Neural progenitor cell (in vitro differentiated cells): ENCODE data around the gene DUS1L. TPM values are rescaled to one million over a fixed set of nuclear protein-coding genes. Genes with fewer than 3 reads are reported as not detected.

Source experiments
- DNase-seq: peaks from one replicate; pipeline ENCODE4 v3.0.0-alpha.2; 2016; ENCODE audit warnings: low spot score
- H2AFZ ChIP-seq: fragments of 200-600 bp; sonication (generic); replicated peaks from 2 replicates; pipeline ENCODE4 v1.6.1; 2016; ENCODE audit warnings: antibody characterized with exemption
- H3F3A ChIP-seq: fragments of 200-600 bp; sonication (generic); 2 replicates; pipeline ENCODE4 v1.6.1; 2016; ENCODE audit warnings: antibody characterized with exemption, low read depth
- H3K27ac ChIP-seq: fragments of 200-600 bp; sonication (generic); 2 replicates; pipeline ENCODE4 v1.5.1; 2016; ENCODE audit warnings: mild to moderate bottlenecking
- H3K27me3 ChIP-seq: fragments of 200-600 bp; sonication (generic); 2 replicates; pipeline ENCODE4 v1.6.1; 2016; ENCODE audit warnings: mild to moderate bottlenecking, moderate library complexity
- H3K36me3 ChIP-seq: fragments of 200-600 bp; sonication (generic); 2 replicates; pipeline ENCODE4 v1.5.1; 2016
- H3K4me1 ChIP-seq: fragments of 200-600 bp; sonication (generic); 2 replicates; pipeline ENCODE4 v1.6.1; 2016; ENCODE audit warnings: mixed run types
- H3K4me2 ChIP-seq: fragments of 200-600 bp; sonication (generic); 2 replicates; pipeline ENCODE4 v1.6.1; 2016
- H3K4me3 ChIP-seq: fragments of 200-600 bp; sonication (generic); 2 replicates; pipeline ENCODE4 v1.5.1; 2016
- H3K79me2 ChIP-seq: fragments of 200-600 bp; sonication (generic); 2 replicates; pipeline ENCODE4 v1.6.1; 2016; ENCODE audit warnings: low read depth
- H3K9ac ChIP-seq: fragments of 200-600 bp; sonication (generic); 2 replicates; pipeline ENCODE4 v1.6.1; 2016
- H3K9me3 ChIP-seq: fragments of 200-600 bp; sonication (generic); 2 replicates; pipeline ENCODE4 v1.5.1; 2016; ENCODE audit warnings: low read depth
- H4K20me1 ChIP-seq: fragments of 200-600 bp; sonication (generic); 2 replicates; pipeline ENCODE4 v1.6.1; 2016; ENCODE audit warnings: low read depth
- H3K27ac Mint-ChIP-seq: 3 replicates; pipeline ENCODE4 v1.8.0; 2021; ENCODE audit warnings: mixed read lengths
- H3K27me3 Mint-ChIP-seq: 2 replicates; pipeline ENCODE4 v1.8.0; 2022; ENCODE audit warnings: low read depth, mild to moderate bottlenecking, inconsistent platforms, moderate library complexity, mixed read lengths; ENCODE audit not compliant: insufficient read depth
- H3K36me3 Mint-ChIP-seq: 3 replicates; pipeline ENCODE4 v1.8.0; 2021; ENCODE audit warnings: mixed read lengths
- H3K4me1 Mint-ChIP-seq: 3 replicates; pipeline ENCODE4 v1.8.0; 2021; ENCODE audit warnings: mixed read lengths
- H3K4me3 Mint-ChIP-seq: 3 replicates; pipeline ENCODE4 v1.8.0; 2021; ENCODE audit warnings: mild to moderate bottlenecking, moderate library complexity, mixed read lengths
- H3K9me3 Mint-ChIP-seq: 3 replicates; pipeline ENCODE4 v1.8.0; 2020; ENCODE audit warnings: mixed read lengths
- EZH2 ChIP-seq: fragments of 200-600 bp; sonication (generic); IDR thresholded peaks from 2 replicates; pipeline ENCODE4 v1.6.1; 2017; ENCODE audit warnings: antibody characterized with exemption, mild to moderate bottlenecking, moderate library complexity
- EZH2phosphoT487 ChIP-seq: fragments of 200-600 bp; sonication (generic); IDR thresholded peaks from 2 replicates; pipeline ENCODE4 v1.6.1; 2017; ENCODE audit warnings: antibody characterized with exemption
- total RNA-seq: library from RNA; depleted of rRNA; stranded (reverse); fragments of >200 nt; gene quantifications from 2 replicates; pipeline ENCODE4 v1.2.3, GENCODE V29; 2015; ENCODE audit warnings: low replicate concordance
- TF ChIP-seq, protein P1 (sequence below): fragments of 200-600 bp; sonication (generic); IDR thresholded peaks from 2 replicates; pipeline ENCODE4 v1.5.1; 2017; ENCODE audit warnings: antibody characterized with exemption, mild to moderate bottlenecking

Gene DUS1L
- total RNA-seq, 1 donor from 2014 or later: 54.5 TPM

DNA sequence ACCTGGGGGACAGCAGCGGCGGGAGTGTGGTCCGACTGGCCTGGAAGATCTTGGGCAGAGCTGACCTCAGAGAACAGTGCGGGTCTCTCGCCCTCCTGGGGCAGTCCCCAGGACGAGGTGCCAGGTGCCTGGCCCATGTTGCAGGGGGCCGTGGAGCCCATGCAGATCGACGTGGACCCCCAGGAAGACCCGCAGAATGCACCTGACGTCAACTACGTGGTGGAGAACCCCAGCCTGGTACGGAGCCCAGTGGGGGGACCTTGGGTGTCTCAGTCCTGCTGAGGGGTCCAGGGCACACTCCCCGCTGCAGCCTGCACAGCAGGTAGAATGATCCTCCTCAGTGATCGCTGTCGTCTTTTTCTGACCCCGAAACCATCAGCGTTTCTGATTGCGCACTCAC, 12.5 kb downstream of the DUS1L start:
- Histone ChIP-seq H3K36me3 (no peaks in the 10 kb centered on the region), H2AFZ (no peak overlapping the region)

DNA sequence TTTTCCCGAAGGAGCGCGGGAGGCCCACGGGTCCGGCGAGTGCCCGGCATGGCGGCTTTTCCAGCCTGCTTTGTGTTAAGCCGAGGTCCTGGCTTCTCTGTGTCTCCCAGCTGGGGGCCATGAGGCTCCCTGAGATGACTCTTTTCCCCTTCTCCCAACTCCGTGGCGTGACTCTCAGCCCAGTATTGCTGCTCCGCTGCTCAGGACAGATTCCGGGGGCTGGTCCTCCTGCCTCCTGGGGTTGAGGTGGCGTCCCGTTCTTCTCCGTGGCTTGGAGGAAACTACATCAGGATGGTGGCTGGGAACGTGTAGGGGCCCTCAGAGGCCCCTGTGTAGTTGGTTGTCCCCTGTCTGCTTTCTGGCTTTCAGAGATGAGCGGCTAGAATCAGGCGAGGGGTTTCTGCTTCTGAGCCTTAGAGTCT, 13.0 kb downstream of the DUS1L start:
- Mint-ChIP-seq H3K4me3 (peak overlapping the region; percentile 85), H3K27ac (no peak overlapping the region), H3K4me1 (peaks cover 6% of the 10 kb centered on the region), H3K36me3 (peaks cover 1% of the 10 kb centered on the region), H3K9me3 (no peaks in the 10 kb centered on the region), H3K27me3 (peaks cover 4% of the 10 kb centered on the region)
- peaks cover 14% of the 10 kb centered on the region for H3K79me2 ChIP-seq
- peak overlapping the region; percentile 82 for H3K9ac ChIP-seq
- no peaks in the 10 kb centered on the region for H3K9me3 ChIP-seq
- no peak for DNase-seq
- peaks cover 7% of the 10 kb centered on the region for H3K4me1 ChIP-seq
- no peaks in the 10 kb centered on the region for H3K27me3 ChIP-seq
- H3K27ac ChIP-seq: no peak overlapping the region
- H3K4me3 ChIP-seq: peak overlapping the region; percentile 98
- H3K36me3 ChIP-seq: no peaks in the 10 kb centered on the region
- no peak overlapping the region for H2AFZ ChIP-seq
- no peak for TF ChIP-seq EZH2
- peak overlapping the region; percentile 100 for H3K4me2 ChIP-seq
- peaks cover 18% of the 10 kb centered on the region for H4K20me1 ChIP-seq
- peaks cover 3% of the 10 kb centered on the region for H3F3A ChIP-seq

More for the DNA sequence above, 12.5 kb downstream of the DUS1L start:
- no peaks in the 10 kb centered on the region for H3K9me3 ChIP-seq
- H3K27ac ChIP-seq: no peak overlapping the region
- H3K27ac Mint-ChIP-seq: no peak overlapping the region
- no peak for DNase-seq
- TF ChIP-seq EZH2phosphoT487: no peak
- TF ChIP-seq, protein P1, sequence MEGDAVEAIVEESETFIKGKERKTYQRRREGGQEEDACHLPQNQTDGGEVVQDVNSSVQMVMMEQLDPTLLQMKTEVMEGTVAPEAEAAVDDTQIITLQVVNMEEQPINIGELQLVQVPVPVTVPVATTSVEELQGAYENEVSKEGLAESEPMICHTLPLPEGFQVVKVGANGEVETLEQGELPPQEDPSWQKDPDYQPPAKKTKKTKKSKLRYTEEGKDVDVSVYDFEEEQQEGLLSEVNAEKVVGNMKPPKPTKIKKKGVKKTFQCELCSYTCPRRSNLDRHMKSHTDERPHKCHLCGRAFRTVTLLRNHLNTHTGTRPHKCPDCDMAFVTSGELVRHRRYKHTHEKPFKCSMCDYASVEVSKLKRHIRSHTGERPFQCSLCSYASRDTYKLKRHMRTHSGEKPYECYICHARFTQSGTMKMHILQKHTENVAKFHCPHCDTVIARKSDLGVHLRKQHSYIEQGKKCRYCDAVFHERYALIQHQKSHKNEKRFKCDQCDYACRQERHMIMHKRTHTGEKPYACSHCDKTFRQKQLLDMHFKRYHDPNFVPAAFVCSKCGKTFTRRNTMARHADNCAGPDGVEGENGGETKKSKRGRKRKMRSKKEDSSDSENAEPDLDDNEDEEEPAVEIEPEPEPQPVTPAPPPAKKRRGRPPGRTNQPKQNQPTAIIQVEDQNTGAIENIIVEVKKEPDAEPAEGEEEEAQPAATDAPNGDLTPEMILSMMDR: no peak
- no peak for TF ChIP-seq EZH2
- H4K20me1 ChIP-seq: peaks cover 18% of the 10 kb centered on the region
- peaks cover 7% of the 10 kb centered on the region for H3K4me1 ChIP-seq
- no peaks in the 10 kb centered on the region for H3K9me3 Mint-ChIP-seq
- peaks cover 4% of the 10 kb centered on the region for H3K27me3 Mint-ChIP-seq
- H3K9ac ChIP-seq: no peak overlapping the region
- H3K36me3 Mint-ChIP-seq: no peaks in the 10 kb centered on the region
- H3K79me2 ChIP-seq: peaks cover 14% of the 10 kb centered on the region
- H3K4me2 ChIP-seq: peak overlapping the region; percentile 100
- H3F3A ChIP-seq: peaks cover 3% of the 10 kb centered on the region
- peak overlapping the region; percentile 98 for H3K4me3 ChIP-seq
- no peaks in the 10 kb centered on the region for H3K27me3 ChIP-seq
- H3K4me1 Mint-ChIP-seq: peaks cover 4% of the 10 kb centered on the region
- peak overlapping the region; percentile 85 for H3K4me3 Mint-ChIP-seq

DNA sequence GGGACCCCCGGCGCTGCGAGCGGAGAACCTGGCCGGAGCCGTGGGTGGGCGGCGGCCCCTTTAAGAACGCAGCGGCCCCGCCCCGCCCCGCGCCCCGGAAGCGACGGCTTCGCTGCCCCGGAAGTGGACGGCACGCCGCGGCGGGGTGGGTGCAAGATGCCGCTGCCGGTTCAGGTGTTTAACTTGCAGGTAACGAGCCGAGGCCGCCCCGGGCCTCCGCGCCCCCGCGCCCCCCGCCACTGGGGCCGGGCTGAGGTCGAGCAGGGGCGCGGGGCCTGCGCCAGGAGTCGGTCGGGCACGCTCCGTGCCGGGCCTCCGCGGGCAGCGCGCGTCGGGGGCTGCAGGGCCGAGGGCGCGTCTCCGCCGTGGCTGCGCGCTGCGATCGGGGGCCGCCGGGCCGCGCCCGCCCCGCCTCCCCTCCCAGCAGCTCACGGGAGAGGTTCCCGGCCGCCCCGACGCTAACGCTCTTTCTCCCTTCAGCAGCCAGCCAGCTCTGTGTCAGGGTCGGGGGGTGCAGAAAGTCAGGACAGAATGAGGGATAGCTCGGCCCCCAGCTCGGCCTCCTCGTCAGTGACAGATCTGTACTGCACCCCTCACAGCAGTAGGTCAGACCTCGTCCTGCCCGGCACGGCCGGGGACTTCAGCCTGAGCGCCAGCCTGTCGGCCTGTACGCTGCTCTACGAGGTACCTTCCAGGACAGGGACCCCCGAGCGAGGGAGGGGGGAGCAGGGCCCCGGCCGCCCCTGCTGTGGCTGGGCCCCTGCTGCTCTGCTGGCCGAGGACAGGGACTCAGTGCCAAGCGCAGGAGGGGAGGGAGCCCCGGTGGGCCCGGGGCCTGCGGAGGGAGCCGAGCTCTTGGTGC, 13.6 kb downstream of the DUS1L start, which contains the start of the genes GPS1 and RFNG:
GPS1 (plus strand) TSS at position 123 of the 862 bp plus-strand sequence; CDS start at position 157, 34 bp downstream.
RFNG (minus strand) TSS at position 36 of the 862 bp plus-strand sequence. CDS start 45 bp downstream, outside the sequence.
- Histone ChIP-seq H3K4me2 (peak within 1 kb of the TSS; percentile 100), H3K4me3 (peak within 1 kb of the TSS; percentile 98), H3F3A (peaks cover 3% of the 10 kb centered on the region), H4K20me1 (peaks cover 18% of the 10 kb centered on the region), H3K27me3 (no peaks in the 10 kb centered on the region), H3K27ac (no peak within 1 kb of the TSS), H3K9ac (peak within 1 kb of the TSS; percentile 82), H3K4me1 (peaks cover 7% of the 10 kb centered on the region), H2AFZ (no peak within 1 kb of the TSS), H3K9me3 (no peaks in the 10 kb centered on the region), H3K79me2 (peaks cover 14% of the 10 kb centered on the region), H3K36me3 (no peaks in the 10 kb centered on the region)
- peak within 1 kb of the TSS; percentile 90 for H3K4me3 Mint-ChIP-seq
- H3K36me3 Mint-ChIP-seq: peaks cover 6% of the 10 kb centered on the region
- TF ChIP-seq, protein P1: no peak
- TF ChIP-seq EZH2phosphoT487: no peak
- TF ChIP-seq EZH2: no peak
- peak; percentile 83 for DNase-seq
- H3K4me1 Mint-ChIP-seq: peaks cover 6% of the 10 kb centered on the region
- H3K9me3 Mint-ChIP-seq: no peaks in the 10 kb centered on the region
- H3K27ac Mint-ChIP-seq: peak within 1 kb of the TSS; percentile 81
- peaks cover 4% of the 10 kb centered on the region for H3K27me3 Mint-ChIP-seq
